ENCODE results near the gene COL4A5.

DNA sequence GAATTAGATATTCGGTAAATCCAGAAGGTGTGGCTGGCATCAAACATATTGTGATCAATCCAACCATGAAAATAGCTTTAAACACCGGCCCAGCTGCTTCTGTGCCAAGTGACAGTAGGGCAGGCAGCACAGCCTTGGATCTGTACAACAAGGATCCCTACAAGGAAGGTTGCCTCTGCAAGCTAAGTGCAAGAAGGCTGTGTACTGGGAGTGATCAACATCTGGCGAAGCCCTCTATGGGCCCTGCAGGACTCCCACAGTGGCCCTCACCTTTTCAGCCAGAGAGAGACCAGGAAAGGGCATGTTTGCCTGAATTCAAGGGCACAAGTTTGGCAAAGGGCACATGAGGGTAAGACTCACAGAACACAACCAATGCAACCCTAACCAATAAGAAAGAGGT, 287.1 kb downstream of the COL4A5 start:
- TF ChIP-seq POLR2A (IDR thresholded peaks at IDR 0.05; ENCODE audit: low read length) (no peak), GATA1 (IDR thresholded peaks at IDR 0.05; ENCODE audit: low read depth, low read length) (no peak)
